MCF 10A (cell line): ENCODE results near the gene MDFIC. TPM values are rescaled to one million over a fixed set of nuclear protein-coding genes. Genes with fewer than 3 reads are reported as not detected.
A peak's percentile ranks its signal among the peaks of the same experiment; 100 is the strongest.

Experiments
- BruUV-seq: library from RNA; stranded (reverse); fragments of 400-500 nt; replicated peaks from 2 replicates; lab custom pipeline; 2021; lab: Mats Ljungman, UMichigan
- CTCF ChIA-PET: fragments of 300-600 bp; sonication (Branson Sonifier 250); formaldehyde crosslinking; extraction: SDS; loops from one replicate; lab custom pipeline; 2021; ENCODE audit warnings: antibody characterized with exemption, inconsistent platforms; lab: Yijun Ruan, JAX
- POLR2A ChIA-PET: fragments of 300-600, 350-650 bp; sonication (Branson Sonifier 250); formaldehyde crosslinking; extraction: SDS; loops from one replicate; lab custom pipeline; 2020; ENCODE audit warnings: antibody characterized with exemption, inconsistent platforms; lab: Yijun Ruan, JAX
- DNase-seq: peaks from one replicate; pipeline ENCODE4 v3.0.0-alpha.2; 2018; ENCODE audit not compliant: unreplicated experiment
- H3K27ac Mint-ChIP-seq: one replicate; pipeline ENCODE4 v1.8.0; 2022; ENCODE audit warnings: mild to moderate bottlenecking, low read depth, mixed read lengths; ENCODE audit not compliant: unreplicated experiment
- H3K27me3 Mint-ChIP-seq: one replicate; pipeline ENCODE4 v1.8.0; 2022; ENCODE audit warnings: mixed read lengths; ENCODE audit not compliant: insufficient read depth, unreplicated experiment
- H3K36me3 Mint-ChIP-seq: one replicate; pipeline ENCODE4 v1.8.0; 2022; ENCODE audit warnings: mild to moderate bottlenecking, moderate library complexity, mixed read lengths; ENCODE audit not compliant: insufficient read depth, unreplicated experiment
- H3K4me1 Mint-ChIP-seq: one replicate; pipeline ENCODE4 v1.8.0; 2022; ENCODE audit warnings: mixed read lengths; ENCODE audit not compliant: insufficient read depth, unreplicated experiment
- H3K4me3 Mint-ChIP-seq: one replicate; pipeline ENCODE4 v1.8.0; 2022; ENCODE audit warnings: mild to moderate bottlenecking, moderate library complexity, mixed read lengths; ENCODE audit not compliant: unreplicated experiment
- H3K9me3 Mint-ChIP-seq: one replicate; pipeline ENCODE4 v1.8.0; 2022; ENCODE audit warnings: mixed read lengths; ENCODE audit not compliant: unreplicated experiment
- CTCF ChIP-seq: fragments of 200-600 bp; IDR thresholded peaks from one replicate; pipeline ENCODE4 v1.8.0; 2022; ENCODE audit warnings: antibody characterized with exemption, mild to moderate bottlenecking; ENCODE audit not compliant: unreplicated experiment
- intact Hi-C: fragments of 100-400 bp; cut with micrococcal nuclease; formaldehyde crosslinking; loops from 2 replicates; pipeline ENCODE4 v1.14.1; 2022
- total RNA-seq: library from RNA; stranded (reverse); gene quantifications from 2 replicates; pipeline ENCODE4 v1.2.3, GENCODE V29; 2022

Gene MDFIC
- total RNA-seq, 1 experiment from 2014 or later: 7.8 TPM

- Mint-ChIP-seq H3K4me3 (no peak overlapping the region), H3K9me3 (no peaks in the 10 kb centered on the region), H3K36me3 (no peaks in the 10 kb centered on the region), H3K27me3 (no peaks in the 10 kb centered on the region), H3K27ac (no peak overlapping the region), H3K4me1 (peaks cover 6% of the 10 kb centered on the region)
- no TSS peak for BruUV-seq
- intact Hi-C loops: no loop called here
- ChIA-PET POLR2A (no interaction called here), CTCF (interaction anchor here (0.7 to 1.3 kb wide), 2 partner anchors 8 to 16 kb away, joined by 4 to 5 read pairs; no protein-coding TSS in a partner anchor)
- TF ChIP-seq CTCF: no peak
- DNase-seq: no peak
Measured at GRCh38 chr7:114917211-114917839, 4.6 kb upstream of the MDFIC start.

GRCh38 chr7:114919587-114919986 lies 2.3 kb upstream of the MDFIC start:
- DNase-seq: no peak
- H3K27me3 Mint-ChIP-seq: no peaks in the 10 kb centered on the region
- POLR2A ChIA-PET: no interaction called here
- H3K36me3 Mint-ChIP-seq: no peaks in the 10 kb centered on the region
- no peak for TF ChIP-seq CTCF
- H3K4me3 Mint-ChIP-seq: no peak overlapping the region
- H3K9me3 Mint-ChIP-seq: no peaks in the 10 kb centered on the region
- H3K27ac Mint-ChIP-seq: no peak overlapping the region
- intact Hi-C loops: no loop called here
- CTCF ChIA-PET: no interaction called here
- BruUV-seq: no TSS peak
- peaks cover 6% of the 10 kb centered on the region for H3K4me1 Mint-ChIP-seq

- H3K4me1 Mint-ChIP-seq: peaks cover 6% of the 10 kb centered on the region
- intact Hi-C loops: no loop called here
- H3K36me3 Mint-ChIP-seq: no peaks in the 10 kb centered on the region
- H3K27ac Mint-ChIP-seq: peak overlapping the region; percentile 30
- H3K27me3 Mint-ChIP-seq: no peaks in the 10 kb centered on the region
- no peak for TF ChIP-seq CTCF
- no peaks in the 10 kb centered on the region for H3K9me3 Mint-ChIP-seq
- ChIA-PET POLR2A (interaction anchor here (0.5 kb wide), 1 partner anchor 26 kb away, joined by 3 read pairs; no protein-coding TSS in a partner anchor), CTCF (interaction anchor here (0.6 to 0.9 kb wide), 2 partner anchors 25 to 840 kb away, joined by 3 read pairs; no protein-coding TSS in a partner anchor)
- peak overlapping the region; percentile 77 for H3K4me3 Mint-ChIP-seq
- no peak for DNase-seq
- no TSS peak for BruUV-seq
Measured at GRCh38 chr7:114921631-114922025, 266 bp upstream of the MDFIC start.

GRCh38 chr7:114922652-114923402 lies 933 bp downstream of the MDFIC start:
- ChIA-PET CTCF (interaction anchor here (1.2 kb wide), 1 partner anchor 57 kb away, joined by 5 read pairs; no protein-coding TSS in a partner anchor), POLR2A (interaction anchor here (0.9 to 1.6 kb wide), 9 partner anchors 10 to 200 kb away, joined by 3 to 9 read pairs (median 4); no protein-coding TSS in a partner anchor)
- BruUV-seq: no TSS peak
- TF ChIP-seq CTCF: no peak
- Mint-ChIP-seq H3K4me1 (no peaks in the 10 kb centered on the region), H3K27ac (peak overlapping the region; percentile 63), H3K9me3 (no peaks in the 10 kb centered on the region), H3K27me3 (no peaks in the 10 kb centered on the region), H3K4me3 (peak overlapping the region; percentile 77), H3K36me3 (no peaks in the 10 kb centered on the region)
- intact Hi-C loops: no loop called here
- DNase-seq: peak; percentile 66
